ENCODE measurements around the gene NKX3-2. TPM values are rescaled to one million over a fixed set of nuclear protein-coding genes. Genes with fewer than 3 reads are reported as not detected.

Gene NKX3-2
- total and polyA plus RNA-seq, 10 donors, result 0.57 to 3.1 (median 1.6) TPM

GRCh38 chr4:13542577-13543031 is 1.7 kb downstream of the NKX3-2 start:
- DNase-seq, result peak; percentile 70
- intact Hi-C loops (cut with DNase I; ENCODE audit: low total_unique reads), result no loop called here
- H3K27ac ChIP-seq, result peak overlapping the region in 4 of 8 donors; percentile 67 to 80 (median 79)
- H3K4me1 ChIP-seq, result peaks cover 26 to 98% (median 64%) of the 10 kb centered on the region in 6 donors
- H3K27me3 ChIP-seq (replicated peaks in 1 of 7), result peaks cover 27 to 100% (median 100%) of the 10 kb centered on the region in 7 donors
- 7 to 30% (median 12%) methylated on average over 20 to 27 of the region's 27 CpGs for WGBS, 5 donors
- H3K4me3 ChIP-seq, result peak overlapping the region in 7 of 8 donors; percentile 1 to 73 (median 32)
- TF ChIP-seq POLR2A (IDR thresholded peaks at IDR 0.05) (no peak), POLR2AphosphoS5 (IDR thresholded peaks at IDR 0.05) (no peak), CTCF (IDR thresholded peaks at IDR 0.05 in 8 of 11, conservative IDR thresholded peaks at IDR 0.05 in 3 of 11) (no peak)
- no peaks in the 10 kb centered on the region for H3K36me3 ChIP-seq
- H3K9me3 ChIP-seq, result peaks cover 0 to 21% (median 0%) of the 10 kb centered on the region in 8 donors

- intact Hi-C loops (cut with DNase I; ENCODE audit: low total_unique reads), result no loop called here
- Histone ChIP-seq H3K9me3 (peaks cover 0 to 28% (median 0%) of the 10 kb centered on the region in 8 donors), H3K27ac (peak overlapping the region in 3 of 8 donors; percentile 67 to 80 (median 78)), H3K4me1 (peaks cover 24 to 95% (median 58%) of the 10 kb centered on the region in 6 donors), H3K27me3 (replicated peaks in 1 of 7) (peaks cover 29 to 100% (median 100%) of the 10 kb centered on the region in 7 donors), H3K36me3 (no peaks in the 10 kb centered on the region), H3K4me3 (peak overlapping the region in 7 of 8 donors; percentile 1 to 73 (median 32))
- DNase-seq, result peak; percentile 78
- 2 to 8% (median 5%) methylated on average over 32 to 79 of the region's 79 CpGs for WGBS, 5 donors
- TF ChIP-seq POLR2A (IDR thresholded peaks at IDR 0.05) (no peak), CTCF (IDR thresholded peaks at IDR 0.05 in 8 of 11, conservative IDR thresholded peaks at IDR 0.05 in 3 of 11) (peak in 5 of 11 experiments; percentile 12 to 29 (median 23))
These were observed 2.4 kb downstream of the NKX3-2 start for GRCh38 chr4:13541720-13542576.

GRCh38 chr4:13541176-13541604 is 3.1 kb downstream of the NKX3-2 start:
- no peaks in the 10 kb centered on the region for H3K36me3 ChIP-seq
- 9 to 33% (median 24%) methylated on average over 10 of the region's 10 CpGs for WGBS, 5 donors
- H3K27me3 ChIP-seq (replicated peaks in 1 of 7), result peaks cover 29 to 100% (median 100%) of the 10 kb centered on the region in 7 donors
- TF ChIP-seq POLR2AphosphoS5 (IDR thresholded peaks at IDR 0.05) (no peak), CTCF (IDR thresholded peaks at IDR 0.05 in 8 of 11, conservative IDR thresholded peaks at IDR 0.05 in 3 of 11) (no peak), POLR2A (IDR thresholded peaks at IDR 0.05) (no peak)
- H3K27ac ChIP-seq, result peak overlapping the region in 1 of 8 donors; percentile 18
- no peak for DNase-seq
- intact Hi-C loops (cut with DNase I; ENCODE audit: low total_unique reads), result no loop called here
- H3K4me3 ChIP-seq, result peak overlapping the region in 1 of 8 donors; percentile 73
- peaks cover 24 to 89% (median 54%) of the 10 kb centered on the region in 6 donors for H3K4me1 ChIP-seq
- peaks cover 0 to 32% (median 0%) of the 10 kb centered on the region in 8 donors for H3K9me3 ChIP-seq
